Measurements from ENCODE around the gene TGM2.

Gene TGM2

DNA sequence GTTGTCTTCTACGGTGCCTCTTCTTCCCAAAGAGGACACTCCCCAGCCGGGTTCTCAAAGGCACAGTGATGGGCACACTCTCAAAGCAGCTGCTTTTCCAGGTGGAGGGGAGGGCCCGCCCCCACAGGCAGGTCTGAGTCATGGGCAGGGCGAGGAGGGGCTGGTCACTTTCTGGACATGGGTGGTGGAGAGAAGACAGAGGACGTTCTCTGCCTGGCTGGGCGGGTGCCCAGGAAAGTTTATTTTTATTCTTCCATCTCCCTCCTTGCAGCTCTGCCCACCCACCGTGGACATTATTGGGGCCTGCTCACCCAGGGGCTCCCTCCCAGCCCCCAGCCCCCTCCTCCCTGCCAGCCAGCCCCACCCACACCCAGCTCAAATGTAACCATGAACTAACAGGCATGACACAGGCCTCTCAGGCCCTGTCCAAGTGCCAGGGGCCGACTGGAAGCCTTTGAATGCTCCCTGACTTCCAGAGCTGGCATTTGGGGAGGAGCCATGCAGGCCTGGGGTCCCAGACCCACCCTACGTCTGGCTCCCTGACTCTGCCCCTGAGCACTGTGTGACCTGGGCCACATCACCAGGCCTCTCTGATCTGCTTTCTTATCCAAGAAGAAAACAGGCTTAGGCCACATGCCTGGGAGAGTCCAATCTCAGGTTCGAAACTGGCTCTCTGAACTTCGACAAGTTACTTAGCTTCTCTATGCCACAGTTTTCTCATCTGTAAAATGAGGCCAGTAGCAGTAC is 8.0 kb downstream of the TGM2 start:
- no peak for TF ChIP-seq ZNF565 (CRISPR knock-in tag; conservative IDR thresholded peaks at IDR 0.05; ENCODE audit: low read depth)
- no peak for ATAC-seq

DNA sequence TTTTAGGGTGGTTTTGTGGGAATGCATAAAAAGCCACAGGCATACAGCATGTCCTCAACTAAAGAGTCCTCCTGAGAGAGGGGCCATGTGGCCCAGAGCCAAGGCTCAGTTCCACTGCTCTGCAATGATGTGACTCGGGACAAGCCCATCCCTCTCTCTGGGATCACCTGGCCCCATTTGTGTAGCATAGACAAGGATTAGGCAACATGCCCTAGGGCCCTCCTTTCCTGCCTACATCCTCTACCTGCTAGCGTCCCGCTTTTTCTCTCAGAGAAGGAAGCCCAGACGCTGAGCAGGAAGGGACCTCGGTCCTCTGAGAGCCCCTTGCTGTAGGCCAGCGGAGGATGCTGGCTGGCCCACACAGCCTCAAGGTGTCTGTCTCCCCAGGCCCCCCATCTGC is 8.8 kb downstream of the TGM2 start:
- no peak for ATAC-seq
- TF ChIP-seq, protein P1, sequence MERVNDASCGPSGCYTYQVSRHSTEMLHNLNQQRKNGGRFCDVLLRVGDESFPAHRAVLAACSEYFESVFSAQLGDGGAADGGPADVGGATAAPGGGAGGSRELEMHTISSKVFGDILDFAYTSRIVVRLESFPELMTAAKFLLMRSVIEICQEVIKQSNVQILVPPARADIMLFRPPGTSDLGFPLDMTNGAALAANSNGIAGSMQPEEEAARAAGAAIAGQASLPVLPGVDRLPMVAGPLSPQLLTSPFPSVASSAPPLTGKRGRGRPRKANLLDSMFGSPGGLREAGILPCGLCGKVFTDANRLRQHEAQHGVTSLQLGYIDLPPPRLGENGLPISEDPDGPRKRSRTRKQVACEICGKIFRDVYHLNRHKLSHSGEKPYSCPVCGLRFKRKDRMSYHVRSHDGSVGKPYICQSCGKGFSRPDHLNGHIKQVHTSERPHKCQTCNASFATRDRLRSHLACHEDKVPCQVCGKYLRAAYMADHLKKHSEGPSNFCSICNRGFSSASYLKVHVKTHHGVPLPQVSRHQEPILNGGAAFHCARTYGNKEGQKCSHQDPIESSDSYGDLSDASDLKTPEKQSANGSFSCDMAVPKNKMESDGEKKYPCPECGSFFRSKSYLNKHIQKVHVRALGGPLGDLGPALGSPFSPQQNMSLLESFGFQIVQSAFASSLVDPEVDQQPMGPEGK (CRISPR knock-in tag; IDR thresholded peaks at IDR 0.05; ENCODE audit: borderline replicate concordance) = no peak
- TF ChIP-seq ZC3H10 (CRISPR knock-in tag; IDR thresholded peaks at IDR 0.05) = no peak
- TF ChIP-seq, protein P2, sequence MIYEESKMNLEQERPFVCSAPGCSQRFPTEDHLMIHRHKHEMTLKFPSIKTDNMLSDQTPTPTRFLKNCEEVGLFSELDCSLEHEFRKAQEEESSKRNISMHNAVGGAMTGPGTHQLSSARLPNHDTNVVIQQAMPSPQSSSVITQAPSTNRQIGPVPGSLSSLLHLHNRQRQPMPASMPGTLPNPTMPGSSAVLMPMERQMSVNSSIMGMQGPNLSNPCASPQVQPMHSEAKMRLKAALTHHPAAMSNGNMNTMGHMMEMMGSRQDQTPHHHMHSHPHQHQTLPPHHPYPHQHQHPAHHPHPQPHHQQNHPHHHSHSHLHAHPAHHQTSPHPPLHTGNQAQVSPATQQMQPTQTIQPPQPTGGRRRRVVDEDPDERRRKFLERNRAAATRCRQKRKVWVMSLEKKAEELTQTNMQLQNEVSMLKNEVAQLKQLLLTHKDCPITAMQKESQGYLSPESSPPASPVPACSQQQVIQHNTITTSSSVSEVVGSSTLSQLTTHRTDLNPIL (CRISPR knock-in tag; IDR thresholded peaks at IDR 0.05; ENCODE audit: low read depth) = no peak
- TF ChIP-seq ZNF565 (CRISPR knock-in tag; conservative IDR thresholded peaks at IDR 0.05; ENCODE audit: low read depth) = no peak
- TF ChIP-seq ESRRG (CRISPR knock-in tag; IDR thresholded peaks at IDR 0.05) = no peak
- no peak for TF ChIP-seq PPARA (CRISPR knock-in tag; IDR thresholded peaks at IDR 0.05; ENCODE audit: borderline replicate concordance)
- no peak for TF ChIP-seq ZNF70 (CRISPR knock-in tag; IDR thresholded peaks at IDR 0.05)

DNA sequence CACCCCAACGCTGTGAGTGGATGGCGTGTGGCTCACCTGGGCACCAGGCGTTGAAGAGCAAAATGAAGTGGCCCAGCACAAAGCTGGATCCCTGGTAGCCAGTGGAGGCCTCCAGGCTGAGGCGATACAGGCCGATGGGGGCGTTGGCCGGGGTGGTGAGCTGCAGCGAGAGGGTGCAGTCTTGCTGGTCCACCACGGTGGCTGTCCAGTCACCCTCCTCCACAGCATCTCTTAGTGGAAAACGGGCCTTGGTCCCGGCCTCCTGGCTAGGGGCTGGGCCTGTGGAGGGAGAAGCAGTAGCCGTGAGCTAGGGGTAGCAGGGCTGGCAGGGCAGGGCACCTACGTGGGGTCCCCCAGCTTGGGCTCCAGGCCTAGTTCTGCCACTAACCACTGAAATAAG is 9.3 kb downstream of the TGM2 start:
- TF ChIP-seq GLIS3 (CRISPR knock-in tag; IDR thresholded peaks at IDR 0.05) (no peak), BACH2 (CRISPR knock-in tag; IDR thresholded peaks at IDR 0.05; ENCODE audit: borderline replicate concordance) (no peak), ZFP3 (CRISPR knock-in tag; IDR thresholded peaks at IDR 0.05) (no peak), ESRRG (CRISPR knock-in tag; IDR thresholded peaks at IDR 0.05) (no peak), ZFP30 (CRISPR knock-in tag; IDR thresholded peaks at IDR 0.05) (no peak), OSR1 (CRISPR knock-in tag; IDR thresholded peaks at IDR 0.05) (no peak), ISL1 (CRISPR knock-in tag; IDR thresholded peaks at IDR 0.05) (no peak), ZNF70 (CRISPR knock-in tag; IDR thresholded peaks at IDR 0.05) (no peak), TCF4 (CRISPR knock-in tag; IDR thresholded peaks at IDR 0.05; ENCODE audit: borderline replicate concordance) (no peak), SNAI2 (CRISPR knock-in tag; IDR thresholded peaks at IDR 0.05) (no peak), ARNTL (CRISPR knock-in tag; IDR thresholded peaks at IDR 0.05; ENCODE audit: borderline replicate concordance, low read depth) (no peak), ZNF8 (CRISPR knock-in tag; IDR thresholded peaks at IDR 0.05) (no peak), RARB (CRISPR knock-in tag; IDR thresholded peaks at IDR 0.05) (no peak), ZC3H10 (CRISPR knock-in tag; IDR thresholded peaks at IDR 0.05) (no peak)
- TF ChIP-seq, protein P1 (CRISPR knock-in tag; IDR thresholded peaks at IDR 0.05; ENCODE audit: borderline replicate concordance) = no peak
- TF ChIP-seq, protein P3, sequence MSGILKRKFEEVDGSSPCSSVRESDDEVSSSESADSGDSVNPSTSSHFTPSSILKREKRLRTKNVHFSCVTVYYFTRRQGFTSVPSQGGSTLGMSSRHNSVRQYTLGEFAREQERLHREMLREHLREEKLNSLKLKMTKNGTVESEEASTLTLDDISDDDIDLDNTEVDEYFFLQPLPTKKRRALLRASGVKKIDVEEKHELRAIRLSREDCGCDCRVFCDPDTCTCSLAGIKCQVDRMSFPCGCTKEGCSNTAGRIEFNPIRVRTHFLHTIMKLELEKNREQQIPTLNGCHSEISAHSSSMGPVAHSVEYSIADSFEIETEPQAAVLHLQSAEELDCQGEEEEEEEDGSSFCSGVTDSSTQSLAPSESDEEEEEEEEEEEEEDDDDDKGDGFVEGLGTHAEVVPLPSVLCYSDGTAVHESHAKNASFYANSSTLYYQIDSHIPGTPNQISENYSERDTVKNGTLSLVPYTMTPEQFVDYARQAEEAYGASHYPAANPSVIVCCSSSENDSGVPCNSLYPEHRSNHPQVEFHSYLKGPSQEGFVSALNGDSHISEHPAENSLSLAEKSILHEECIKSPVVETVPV (CRISPR knock-in tag; IDR thresholded peaks at IDR 0.05) = no peak
- TF ChIP-seq, protein P4, sequence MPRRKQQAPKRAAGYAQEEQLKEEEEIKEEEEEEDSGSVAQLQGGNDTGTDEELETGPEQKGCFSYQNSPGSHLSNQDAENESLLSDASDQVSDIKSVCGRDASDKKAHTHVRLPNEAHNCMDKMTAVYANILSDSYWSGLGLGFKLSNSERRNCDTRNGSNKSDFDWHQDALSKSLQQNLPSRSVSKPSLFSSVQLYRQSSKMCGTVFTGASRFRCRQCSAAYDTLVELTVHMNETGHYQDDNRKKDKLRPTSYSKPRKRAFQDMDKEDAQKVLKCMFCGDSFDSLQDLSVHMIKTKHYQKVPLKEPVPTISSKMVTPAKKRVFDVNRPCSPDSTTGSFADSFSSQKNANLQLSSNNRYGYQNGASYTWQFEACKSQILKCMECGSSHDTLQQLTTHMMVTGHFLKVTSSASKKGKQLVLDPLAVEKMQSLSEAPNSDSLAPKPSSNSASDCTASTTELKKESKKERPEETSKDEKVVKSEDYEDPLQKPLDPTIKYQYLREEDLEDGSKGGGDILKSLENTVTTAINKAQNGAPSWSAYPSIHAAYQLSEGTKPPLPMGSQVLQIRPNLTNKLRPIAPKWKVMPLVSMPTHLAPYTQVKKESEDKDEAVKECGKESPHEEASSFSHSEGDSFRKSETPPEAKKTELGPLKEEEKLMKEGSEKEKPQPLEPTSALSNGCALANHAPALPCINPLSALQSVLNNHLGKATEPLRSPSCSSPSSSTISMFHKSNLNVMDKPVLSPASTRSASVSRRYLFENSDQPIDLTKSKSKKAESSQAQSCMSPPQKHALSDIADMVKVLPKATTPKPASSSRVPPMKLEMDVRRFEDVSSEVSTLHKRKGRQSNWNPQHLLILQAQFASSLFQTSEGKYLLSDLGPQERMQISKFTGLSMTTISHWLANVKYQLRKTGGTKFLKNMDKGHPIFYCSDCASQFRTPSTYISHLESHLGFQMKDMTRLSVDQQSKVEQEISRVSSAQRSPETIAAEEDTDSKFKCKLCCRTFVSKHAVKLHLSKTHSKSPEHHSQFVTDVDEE (CRISPR knock-in tag; IDR thresholded peaks at IDR 0.05) = no peak
- no peak for ATAC-seq
